HG03575 (cell line): ENCODE measurements around the gene PRPF38A.
A peak's percentile ranks its signal among the peaks of the same experiment; 100 is the strongest.
"Not testable (repeated sequence)": the region's sequence is repeated elsewhere in the genome, so short reads cannot be mapped to it uniquely, and the experiment has no call there.

Experiments
- ATAC-seq: cut with Tn5 transposase; IDR thresholded peaks from one replicate; pipeline ENCODE4 v1.9.1; 2021; ENCODE audit not compliant: unreplicated experiment, insufficient number of reproducible peaks, low FRiP score; ENCODE audit errors: extremely low read depth

Gene PRPF38A, protein sequence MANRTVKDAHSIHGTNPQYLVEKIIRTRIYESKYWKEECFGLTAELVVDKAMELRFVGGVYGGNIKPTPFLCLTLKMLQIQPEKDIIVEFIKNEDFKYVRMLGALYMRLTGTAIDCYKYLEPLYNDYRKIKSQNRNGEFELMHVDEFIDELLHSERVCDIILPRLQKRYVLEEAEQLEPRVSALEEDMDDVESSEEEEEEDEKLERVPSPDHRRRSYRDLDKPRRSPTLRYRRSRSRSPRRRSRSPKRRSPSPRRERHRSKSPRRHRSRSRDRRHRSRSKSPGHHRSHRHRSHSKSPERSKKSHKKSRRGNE

DNA sequence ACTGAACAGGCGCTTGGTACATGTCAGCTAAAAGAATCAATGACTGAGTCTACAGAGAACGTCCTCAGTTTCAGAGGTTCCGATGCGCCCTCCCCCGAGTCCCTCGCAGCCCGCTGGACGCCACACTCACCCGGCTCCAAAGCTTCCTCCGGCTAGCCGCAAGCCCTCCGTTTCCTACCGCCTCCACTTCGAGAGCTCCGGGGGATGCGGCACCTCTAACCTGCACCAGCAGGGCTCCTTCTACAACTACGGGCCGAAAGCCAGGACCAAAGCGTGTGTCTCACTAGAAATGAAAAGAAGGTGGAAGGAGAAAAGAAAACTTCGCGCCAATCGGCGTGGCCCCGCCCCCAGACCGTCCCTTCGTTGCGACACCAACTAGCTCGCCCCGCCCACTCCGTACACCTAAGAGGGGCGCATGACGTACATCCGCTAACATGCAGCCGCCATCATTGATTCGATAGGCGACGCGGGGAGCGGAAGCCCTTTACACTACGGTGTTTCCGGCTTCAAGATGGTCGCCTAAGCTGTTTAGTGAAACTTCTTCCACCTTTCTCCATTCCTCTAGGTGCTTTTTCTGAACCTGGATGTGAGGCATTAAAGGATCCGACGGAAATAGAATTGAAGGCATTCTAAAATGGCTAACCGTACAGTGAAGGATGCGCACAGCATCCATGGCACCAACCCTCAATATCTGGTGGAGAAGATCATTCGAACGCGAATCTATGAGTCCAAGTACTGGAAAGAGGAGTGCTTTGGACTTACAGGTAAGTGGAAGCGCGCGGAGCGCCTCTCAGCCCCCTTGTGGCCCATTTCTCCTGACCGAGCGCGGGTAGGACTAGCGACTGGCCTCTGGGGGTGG lies at the start of gene PRPF38A, which contains the start of gene ORC1:
Gene PRPF38A, plus strand, starts transcription at position 487 of the 859 bp plus-strand sequence. Its CDS starts 148 bp downstream, at position 635.
Gene ORC1, minus strand, starts transcription at position 308 of the 859 bp plus-strand sequence. CDS start 2,200 bp downstream, outside the sequence.
- peak; percentile 58 for ATAC-seq

DNA sequence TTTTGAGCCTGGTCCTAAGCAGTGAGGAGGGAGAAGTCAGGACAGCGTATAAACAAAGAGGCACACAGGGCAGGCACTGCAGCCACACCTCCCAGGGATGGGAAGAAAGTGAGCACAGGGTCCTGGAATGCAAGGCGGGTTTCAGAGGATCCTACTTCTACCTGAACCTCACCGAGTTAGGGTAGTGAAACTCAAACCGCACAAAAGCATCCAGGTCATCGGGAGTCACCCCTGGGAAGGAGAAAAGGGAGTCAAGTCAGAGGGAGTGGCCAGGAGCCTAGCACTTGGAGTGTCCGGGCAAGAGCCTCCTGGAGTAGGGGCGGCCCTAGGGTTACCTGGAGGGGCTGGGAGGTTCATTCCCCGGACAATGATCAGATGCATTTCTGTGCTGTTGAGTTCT lies 49.0 kb upstream of the PRPF38A start:
- no peak for ATAC-seq

DNA sequence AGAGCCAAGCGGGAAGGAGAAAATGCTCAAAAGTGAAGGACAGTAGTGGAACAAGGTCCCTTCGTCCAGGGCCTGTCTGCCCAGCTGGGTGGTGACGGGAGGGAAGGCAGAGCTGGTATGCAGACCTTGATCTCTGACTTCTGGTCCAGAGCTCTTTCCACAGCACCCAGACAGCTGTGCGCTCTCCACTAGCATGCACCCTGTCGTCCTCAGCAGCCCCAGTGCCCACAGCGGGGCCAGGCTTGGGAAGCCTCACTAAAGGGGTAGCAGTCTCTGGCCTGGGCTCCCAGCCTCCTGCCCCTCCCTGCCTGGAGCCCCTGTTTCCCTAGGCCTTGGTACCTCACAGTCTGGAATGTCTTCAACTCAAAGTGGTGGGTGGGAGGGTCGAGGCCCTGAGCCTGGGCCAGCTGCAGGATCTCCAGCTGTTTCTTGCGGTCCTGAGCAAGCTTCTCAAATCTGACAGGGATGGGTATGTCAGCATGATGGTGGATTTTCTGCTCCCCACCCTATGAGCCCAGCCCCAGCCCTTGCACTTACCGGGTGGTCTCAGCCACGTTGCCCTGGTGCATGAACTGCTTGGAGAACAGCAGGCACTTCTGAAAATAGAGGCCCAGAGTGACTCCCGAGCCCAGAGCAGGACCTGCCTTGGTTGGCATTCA lies 48.4 kb upstream of the PRPF38A start:
- ATAC-seq: no peak

DNA sequence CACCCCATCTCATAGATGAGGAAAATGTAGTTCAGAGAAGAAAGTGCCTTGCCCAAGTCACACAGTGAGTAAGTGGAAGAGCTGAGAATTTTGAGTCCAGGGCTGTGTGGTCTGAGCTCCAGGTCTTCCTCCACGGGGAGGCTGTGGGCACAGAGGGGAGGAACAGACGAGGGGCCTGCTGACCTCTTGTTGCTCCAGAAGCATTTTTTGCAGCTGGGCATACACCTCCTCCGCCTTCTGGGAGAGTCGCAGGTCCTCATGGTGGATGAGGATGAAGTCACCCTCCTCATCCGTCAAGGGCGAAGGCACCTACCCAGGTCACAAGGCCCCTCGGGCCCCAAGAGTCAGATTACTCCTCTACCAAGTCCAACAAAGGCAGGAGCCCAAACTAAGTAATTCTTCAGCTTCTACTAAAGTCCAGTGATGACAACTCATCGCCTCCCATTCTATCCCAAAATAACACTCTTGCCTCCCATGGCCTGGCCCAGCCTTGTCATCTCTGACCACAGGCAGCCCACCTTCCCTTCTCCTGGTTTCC lies 47.5 kb upstream of the PRPF38A start:
- ATAC-seq: no peak

DNA sequence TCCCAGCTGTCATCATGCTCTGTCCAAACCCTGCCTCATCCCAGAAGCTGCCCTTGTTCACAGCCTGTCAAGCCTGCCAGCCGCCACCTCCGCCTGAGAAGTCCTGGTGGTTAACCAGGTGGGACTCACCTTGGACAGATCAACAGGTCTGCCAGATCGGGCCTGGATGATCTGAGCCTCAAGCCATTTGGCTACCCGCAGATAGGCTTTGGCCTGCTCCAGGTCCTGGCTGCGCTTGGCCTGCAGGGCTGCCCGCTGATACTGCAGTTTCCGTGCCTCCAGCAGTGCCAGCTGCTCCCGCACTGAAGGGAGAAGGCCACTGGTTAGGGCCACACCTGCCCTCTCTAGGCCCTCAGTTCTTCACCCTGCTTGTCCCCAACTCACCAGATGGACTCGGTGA lies 47.0 kb upstream of the PRPF38A start:
- ATAC-seq: no peak

DNA sequence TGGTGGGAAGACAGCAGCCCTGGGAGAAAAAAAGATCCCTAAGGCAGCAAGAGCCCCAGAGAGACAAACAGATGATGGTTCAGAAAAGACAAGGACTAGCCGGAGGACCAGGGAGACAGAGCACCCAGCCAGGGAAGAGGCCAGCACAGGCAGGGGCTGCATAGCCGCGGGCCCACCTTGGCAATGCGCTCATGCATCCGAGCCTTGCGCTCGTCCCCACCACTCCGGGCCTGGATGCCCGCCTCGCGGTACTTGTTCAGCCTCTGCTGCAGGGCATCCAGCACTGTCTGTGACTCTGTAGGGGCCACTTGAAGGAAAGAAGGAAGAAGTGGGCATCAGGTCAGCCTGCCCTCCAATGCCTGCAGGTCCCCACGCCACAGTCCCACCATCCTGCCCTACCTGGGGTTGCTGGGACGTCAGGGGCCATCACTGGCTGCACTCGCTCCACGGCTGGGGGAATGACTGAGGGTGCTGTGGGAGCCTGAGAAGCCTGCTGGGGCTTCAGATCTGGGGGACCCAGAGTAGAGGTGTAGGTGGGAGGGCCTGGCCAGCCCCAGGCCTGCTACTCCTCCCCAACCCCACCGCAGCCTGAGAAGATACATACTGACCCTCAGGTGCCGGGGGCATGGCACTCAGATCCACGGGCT lies 45.4 kb upstream of the PRPF38A start:
- ATAC-seq: no peak

DNA sequence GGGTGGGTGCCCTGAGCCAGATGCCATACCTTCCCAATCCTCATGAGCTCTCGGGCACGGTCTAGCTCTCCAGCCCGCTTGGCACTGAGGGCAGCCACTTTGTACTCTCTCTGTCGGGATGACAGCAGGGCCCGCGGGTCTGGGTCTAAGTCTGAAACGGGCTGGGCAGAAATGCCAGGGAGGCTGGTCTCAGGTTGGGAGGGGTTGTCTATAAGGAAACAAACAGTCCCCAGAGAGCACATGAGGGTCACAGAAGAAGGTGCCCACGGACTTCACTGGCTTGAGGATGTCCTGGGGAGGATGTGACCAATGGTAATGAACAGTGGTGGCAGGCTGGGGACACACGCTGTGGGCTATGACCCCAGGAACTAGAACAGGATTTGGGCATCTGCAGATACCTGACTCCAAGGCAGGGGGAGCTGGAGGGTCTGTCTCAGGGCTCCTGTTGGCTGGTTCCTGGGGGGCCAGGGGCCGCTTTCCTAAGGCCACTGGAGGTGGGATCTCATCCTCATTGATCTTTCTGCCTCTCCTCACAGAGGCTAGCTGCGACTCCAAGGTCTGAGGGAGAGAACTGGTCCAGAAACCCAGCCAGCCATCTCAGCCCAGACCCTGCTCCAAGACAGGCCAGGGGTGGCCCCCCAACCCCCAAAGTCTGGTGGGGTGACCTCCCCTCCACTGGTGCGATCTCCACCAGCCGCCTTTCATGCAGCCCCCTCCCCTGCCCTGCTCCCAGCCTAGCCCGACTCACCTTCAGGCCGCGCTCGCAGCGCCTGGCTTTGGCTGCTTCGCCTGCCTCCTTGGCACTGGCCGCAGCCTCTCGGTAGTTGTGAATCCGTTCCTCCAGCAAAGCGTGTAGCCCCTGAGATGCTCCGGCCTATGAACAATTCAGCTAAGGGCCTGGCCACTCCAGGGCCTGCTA lies 44.5 kb upstream of the PRPF38A start:
- ATAC-seq: no peak

DNA sequence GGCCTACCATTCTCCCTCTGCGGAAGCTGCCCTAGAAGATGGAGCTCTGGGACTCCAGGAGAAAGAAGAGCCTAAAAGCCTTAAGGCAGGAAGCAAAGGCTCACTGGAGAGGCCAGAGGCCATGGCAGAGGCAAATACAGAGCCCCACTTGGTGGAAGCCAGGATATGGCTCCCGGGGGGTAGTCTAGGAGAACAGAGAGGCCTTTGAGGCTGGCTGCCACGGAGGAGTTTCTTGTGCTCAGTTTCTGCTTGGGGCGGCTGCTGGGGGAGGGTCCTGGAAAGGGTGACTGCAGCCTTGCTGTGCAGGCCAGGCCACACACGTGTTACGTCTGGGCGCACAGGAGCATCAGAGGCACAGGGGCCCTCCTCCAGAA lies 43.8 kb upstream of the PRPF38A start:
- no peak for ATAC-seq

DNA sequence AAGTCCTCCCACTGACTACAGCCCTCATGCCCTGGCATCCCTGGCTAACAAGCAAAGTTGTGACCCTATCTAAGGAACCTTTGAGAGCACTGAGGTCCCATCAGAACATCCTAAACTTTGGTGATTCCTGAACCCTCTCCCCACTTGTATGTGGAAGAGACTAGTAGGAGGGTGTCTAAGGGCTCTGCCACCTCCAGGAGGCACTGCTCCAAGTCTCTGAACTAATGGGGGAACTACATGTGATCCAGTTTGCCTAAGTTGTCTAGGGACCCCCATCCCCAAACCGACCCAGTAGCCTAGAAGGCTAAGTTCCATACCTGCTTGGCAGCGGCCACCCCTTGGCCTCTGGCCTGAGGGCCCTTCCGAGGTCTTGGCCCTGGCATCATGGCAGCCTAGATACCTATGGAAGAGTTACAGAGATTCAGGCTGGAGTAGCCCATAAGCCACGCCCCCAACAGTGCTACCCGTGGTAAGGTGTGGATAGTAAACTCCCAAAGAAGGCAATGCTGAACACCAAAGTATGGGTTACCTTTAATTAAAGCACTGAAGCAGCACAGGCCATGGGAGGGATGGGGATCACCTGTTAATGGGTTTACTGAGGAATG lies 40.1 kb upstream of the PRPF38A start:
- ATAC-seq: no peak

DNA sequence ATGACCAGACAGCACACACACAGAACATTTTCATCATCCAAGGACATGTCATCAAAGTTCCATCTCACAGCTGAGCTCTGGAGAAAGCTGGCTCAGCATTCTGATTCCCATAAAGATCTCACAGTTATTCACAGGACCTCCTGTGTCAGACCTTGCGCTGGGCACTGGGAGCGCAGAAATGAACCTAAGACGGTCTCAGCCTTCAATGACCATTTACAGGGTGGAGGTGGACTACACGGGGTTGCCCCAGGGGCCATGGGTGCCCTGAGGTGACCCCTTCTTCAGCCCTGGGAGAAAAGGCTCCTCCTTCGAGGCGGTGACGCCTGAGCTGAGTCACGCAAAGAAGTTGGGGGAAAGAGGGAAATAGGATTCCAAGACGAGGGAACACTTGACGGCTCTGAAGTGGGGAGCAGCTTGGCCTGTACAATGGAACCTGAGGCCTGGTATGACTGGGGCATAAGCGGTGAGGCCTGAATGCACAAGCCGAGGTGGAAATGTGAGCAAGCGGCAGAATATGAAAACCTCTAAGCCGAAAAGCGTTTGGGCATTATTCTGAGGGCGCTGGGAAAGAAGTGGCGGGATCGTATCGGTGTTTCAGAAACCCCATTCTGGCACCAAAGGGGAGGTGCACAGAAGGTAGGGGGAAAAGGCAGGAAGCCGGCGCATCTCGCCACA lies 39.2 kb upstream of the PRPF38A start:
- ATAC-seq: no peak

DNA sequence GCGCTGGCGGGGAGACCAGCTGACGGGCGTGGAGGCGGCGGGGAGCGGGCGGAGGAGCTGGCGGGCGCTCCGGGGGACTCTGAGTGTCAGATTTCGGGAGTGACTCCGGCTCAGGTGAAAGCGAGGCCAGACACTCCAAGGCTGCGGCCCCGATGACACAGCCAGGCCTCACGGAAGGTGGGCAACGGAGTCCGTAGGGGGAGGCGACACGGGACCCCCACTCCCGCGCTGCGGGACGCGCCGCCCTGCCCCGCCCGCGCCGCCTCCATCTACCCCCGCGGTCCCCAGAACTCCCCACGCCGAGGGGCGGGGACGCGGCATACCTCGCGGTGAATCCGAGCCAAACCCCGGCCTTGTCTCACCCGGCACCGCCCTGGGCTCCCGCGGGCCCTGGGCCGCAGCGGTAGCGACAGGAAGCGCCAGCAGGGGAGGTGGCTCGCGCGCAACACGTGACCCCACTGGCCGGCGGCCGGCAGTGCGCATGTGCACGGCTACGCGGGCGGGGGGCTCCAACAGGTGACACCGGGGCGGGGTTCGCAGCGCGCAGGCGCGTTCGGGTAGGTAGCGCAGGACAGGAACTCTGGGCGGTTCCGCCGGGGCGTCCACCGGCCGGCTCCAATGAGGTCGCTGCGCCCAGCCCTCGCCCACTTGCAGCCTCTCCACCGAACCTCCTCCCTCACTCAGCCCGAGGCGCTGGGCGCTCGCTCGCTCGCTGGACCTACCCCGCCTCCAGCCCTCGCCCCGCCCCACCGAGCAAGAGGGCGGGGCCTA lies 38.5 kb upstream of the PRPF38A start, which contains the start of gene CC2D1B:
Gene CC2D1B, minus strand, starts transcription at position 460 of the 771 bp plus-strand sequence. CDS start 1,585 bp downstream, outside the sequence.
- peak; percentile 72 for ATAC-seq

DNA sequence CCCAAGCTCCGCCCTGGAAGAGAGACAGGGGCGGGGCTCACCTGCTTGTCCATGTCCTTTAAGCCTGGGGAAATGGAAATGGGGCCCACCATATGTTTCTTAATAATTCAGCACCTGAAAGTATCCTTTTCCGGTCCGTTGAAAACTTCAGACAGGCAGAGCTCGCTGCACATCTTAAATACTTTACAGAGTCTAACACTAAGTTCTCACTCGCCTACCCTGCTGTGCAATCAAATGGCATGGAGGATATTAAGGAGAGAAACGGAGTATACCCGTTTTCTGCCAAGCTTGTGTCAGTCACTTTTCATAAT lies 37.9 kb upstream of the PRPF38A start:
- no peak for ATAC-seq

DNA sequence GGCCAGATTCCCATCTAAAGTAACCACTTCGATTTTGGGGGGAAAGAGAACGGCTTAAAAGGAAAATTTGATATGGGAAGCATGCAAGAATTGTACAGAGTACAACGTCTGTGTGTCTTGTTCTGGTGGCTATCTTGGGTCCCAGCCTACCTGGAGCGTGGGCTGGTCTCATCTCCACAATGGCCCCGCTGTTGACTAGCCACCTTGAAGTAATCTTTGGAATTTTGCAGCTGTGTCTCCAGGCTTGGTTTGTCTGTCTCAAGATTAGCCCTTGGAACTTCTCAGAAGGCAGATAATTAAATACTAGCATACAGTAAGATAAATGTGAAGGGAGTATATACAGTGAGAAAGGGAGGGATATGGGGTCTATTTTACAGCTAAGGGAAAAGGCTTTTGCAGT lies 37.1 kb upstream of the PRPF38A start:
- no peak for ATAC-seq

DNA sequence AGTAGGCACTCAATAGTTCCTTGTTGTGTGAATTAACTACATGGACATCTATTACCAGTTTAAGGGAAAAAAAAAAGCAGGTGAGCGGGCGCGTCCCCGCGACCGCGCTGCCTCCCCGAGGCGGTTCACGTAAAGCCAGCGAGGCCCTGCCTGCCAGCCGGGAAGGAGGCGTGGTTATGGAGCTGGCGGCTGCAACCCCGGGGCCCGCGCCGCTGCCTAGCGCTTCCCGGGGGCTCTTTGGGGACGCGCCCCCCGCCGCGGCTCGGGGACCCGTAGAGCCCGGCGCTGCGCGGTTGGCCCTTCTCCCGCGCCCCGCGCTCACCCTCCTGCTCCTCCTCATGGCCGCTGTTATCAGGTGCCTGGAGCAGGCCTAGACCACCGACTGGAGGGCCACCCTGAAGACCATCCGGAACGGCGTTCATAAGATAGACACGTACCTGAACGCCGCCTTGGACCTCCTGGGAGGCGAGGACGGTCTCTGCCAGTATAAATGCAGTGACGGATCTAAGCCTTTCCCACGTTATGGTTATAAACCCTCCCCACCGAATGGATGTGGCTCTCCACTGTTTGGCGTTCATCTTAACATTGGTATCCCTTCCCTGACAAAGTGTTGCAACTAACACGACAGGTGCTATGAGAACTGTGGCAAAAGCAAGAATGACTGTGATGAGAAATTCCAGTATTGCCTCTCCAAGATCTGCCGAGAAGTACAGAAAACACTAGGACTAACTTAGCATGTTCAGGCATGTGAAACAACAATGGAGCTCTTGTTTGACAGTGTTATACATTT lies 35.8 kb upstream of the PRPF38A start:
- no peak for ATAC-seq

DNA sequence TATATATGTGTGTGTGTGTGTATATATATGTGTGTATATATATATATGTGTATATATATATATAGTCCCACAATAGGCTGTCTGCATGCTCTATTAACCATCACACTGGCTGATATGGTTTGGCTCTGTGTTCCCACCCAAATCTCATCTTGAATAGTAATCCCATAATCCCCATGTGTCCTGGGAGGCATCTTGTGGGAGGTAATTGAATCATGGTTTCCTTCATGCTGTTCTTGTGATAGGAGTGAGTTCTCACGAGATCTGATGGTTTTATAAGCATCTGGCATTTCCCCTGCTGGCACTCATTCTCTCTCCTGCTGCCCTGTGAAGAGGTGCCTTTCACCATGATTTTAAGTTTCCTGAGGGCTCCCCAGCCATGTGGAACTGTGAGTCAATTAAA lies 34.6 kb upstream of the PRPF38A start:
- ATAC-seq: not testable (repeated sequence)

DNA sequence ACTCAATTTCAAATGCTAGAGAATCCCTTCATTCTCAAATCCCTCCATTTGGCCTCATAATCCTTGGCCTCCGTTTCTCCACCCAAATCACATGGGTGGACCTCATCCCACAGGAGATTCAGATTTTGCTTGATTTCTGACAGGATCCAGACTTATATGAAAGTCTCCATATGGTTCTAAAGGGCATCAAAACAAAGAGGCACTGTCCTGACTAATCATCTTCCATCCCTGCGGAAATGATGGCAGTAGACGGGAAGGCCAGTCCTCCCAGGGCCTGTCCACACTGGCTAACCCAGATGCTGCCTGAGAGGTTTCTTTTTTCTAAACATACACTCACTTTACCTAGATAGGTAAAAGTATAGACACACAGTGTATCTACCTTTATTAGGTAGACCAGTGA lies 19.0 kb upstream of the PRPF38A start:
- ATAC-seq: no peak
